ENCODE measurements around the gene CACNA2D1.

Gene CACNA2D1

DNA sequence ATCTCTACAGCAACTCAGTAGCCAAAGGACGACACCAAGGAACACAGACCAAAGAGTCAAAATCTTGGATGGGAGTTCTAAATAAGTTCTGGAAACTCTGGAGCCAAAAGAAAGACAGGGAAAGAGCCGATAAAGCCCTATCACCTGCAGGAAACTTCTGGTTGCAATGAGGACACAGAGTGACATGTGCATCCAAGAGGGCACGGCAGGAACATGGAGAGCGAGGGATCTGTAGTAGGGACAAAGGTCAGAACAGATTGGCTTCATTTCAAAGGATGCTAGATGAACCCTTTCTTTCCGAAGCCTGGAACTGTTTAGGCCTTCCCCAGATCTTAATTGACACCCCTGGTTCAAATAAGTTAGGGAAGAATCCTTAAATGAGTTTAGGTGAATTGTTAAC, 39.5 kb downstream of the CACNA2D1 start:
- Histone ChIP-seq H3K4me1 (no peaks in the 10 kb centered on the region), H3K4me3 (ENCODE audit: low read depth, low read length) (no peak overlapping the region), H3K27ac (no peak overlapping the region), H3K27me3 (ENCODE audit: control insufficient read depth, insufficient read depth, low read length) (no peaks in the 10 kb centered on the region), H3K4me2 (ENCODE audit: low read length) (no peak overlapping the region), H3K36me3 (ENCODE audit: control insufficient read depth, insufficient read depth, low read length) (no peaks in the 10 kb centered on the region), H3K79me2 (no peaks in the 10 kb centered on the region), H2AFZ (no peak overlapping the region), H3K9me3 (ENCODE audit: control insufficient read depth, low read length) (no peaks in the 10 kb centered on the region), H3K9ac (no peak overlapping the region)
- TF ChIP-seq, protein P1, sequence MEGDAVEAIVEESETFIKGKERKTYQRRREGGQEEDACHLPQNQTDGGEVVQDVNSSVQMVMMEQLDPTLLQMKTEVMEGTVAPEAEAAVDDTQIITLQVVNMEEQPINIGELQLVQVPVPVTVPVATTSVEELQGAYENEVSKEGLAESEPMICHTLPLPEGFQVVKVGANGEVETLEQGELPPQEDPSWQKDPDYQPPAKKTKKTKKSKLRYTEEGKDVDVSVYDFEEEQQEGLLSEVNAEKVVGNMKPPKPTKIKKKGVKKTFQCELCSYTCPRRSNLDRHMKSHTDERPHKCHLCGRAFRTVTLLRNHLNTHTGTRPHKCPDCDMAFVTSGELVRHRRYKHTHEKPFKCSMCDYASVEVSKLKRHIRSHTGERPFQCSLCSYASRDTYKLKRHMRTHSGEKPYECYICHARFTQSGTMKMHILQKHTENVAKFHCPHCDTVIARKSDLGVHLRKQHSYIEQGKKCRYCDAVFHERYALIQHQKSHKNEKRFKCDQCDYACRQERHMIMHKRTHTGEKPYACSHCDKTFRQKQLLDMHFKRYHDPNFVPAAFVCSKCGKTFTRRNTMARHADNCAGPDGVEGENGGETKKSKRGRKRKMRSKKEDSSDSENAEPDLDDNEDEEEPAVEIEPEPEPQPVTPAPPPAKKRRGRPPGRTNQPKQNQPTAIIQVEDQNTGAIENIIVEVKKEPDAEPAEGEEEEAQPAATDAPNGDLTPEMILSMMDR (IDR thresholded peaks at IDR 0.05): no peak

DNA sequence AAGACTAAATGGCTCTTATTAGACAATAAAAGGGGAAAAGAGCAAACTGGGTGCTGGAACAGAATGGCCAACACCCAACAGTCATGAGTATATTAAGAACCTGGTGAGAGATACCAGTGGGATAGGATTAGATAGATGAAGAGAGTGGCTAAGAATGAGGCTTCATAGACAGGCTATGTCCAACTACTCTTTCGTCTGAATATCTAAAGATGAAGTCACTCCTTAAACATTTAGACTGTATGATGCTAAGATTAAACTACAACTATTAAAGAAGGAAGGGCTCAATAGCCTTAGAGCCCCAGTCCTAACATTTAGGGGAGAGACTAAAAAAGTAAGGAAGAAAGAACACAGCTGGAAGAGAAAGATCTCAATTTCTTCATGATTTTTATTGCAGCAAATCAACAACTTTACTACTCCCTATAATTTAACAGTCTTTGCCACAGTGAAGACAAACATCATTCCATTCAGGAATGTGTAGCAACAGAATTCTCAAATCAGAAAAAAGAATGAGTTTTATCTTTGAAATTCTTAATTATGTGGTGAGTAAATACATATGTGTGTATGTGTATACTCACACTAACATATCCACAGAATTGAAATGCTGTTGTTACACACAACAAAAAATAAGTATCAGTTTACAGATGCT, 45.6 kb downstream of the CACNA2D1 start:
- Histone ChIP-seq H3K79me2 (no peaks in the 10 kb centered on the region), H3K9ac (no peak overlapping the region), H3K4me1 (no peaks in the 10 kb centered on the region), H2AFZ (no peak overlapping the region), H3K27me3 (ENCODE audit: control insufficient read depth, insufficient read depth, low read length) (no peaks in the 10 kb centered on the region), H3K4me2 (ENCODE audit: low read length) (no peak overlapping the region), H3K36me3 (ENCODE audit: control insufficient read depth, insufficient read depth, low read length) (no peaks in the 10 kb centered on the region), H3K27ac (no peak overlapping the region), H3K9me3 (ENCODE audit: control insufficient read depth, low read length) (no peaks in the 10 kb centered on the region), H3K4me3 (ENCODE audit: low read depth, low read length) (no peak overlapping the region)
- TF ChIP-seq, protein P1 (IDR thresholded peaks at IDR 0.05): no peak

DNA sequence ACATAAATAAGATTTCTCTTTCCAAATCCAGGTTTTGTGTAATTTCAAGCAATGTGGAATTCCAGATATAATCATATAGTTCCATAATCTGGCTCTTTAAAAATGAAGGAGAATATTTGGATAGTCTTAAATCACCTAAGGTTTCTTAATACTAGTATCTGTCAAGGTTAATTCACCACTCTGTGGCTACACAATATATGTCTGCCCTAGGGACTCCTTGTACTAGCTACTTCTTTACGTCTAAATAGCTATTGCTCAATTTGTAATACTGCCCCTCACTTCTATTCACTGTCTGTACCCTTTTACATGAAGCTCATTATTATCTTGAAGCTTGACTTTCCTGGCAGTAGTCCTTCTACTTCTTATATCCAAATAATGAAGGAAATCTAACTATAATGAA, 47.2 kb downstream of the CACNA2D1 start:
- no peak overlapping the region for H2AFZ ChIP-seq

DNA sequence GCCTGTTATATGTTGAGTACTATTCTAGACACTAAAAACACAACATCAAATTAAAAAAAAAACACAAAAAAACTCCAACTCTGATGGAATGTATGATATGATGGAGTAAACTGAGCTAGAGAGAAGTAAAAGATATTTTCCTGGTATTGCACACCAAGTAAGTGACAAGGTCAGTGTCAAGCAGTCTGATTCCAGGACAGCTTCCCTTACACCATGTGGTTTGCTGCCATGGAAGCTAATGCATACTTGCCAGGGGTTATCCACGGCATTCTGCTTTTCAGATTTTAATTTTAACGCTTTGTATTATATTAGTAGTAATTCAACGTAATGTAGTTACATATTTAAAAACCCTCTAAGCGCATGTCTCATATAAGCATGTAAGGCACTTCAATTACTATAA, 48.4 kb downstream of the CACNA2D1 start:
- Histone ChIP-seq H2AFZ (no peak overlapping the region), H3K9me3 (ENCODE audit: control insufficient read depth, low read length) (no peaks in the 10 kb centered on the region), H3K4me2 (ENCODE audit: low read length) (no peak overlapping the region), H3K4me1 (no peaks in the 10 kb centered on the region), H3K36me3 (ENCODE audit: control insufficient read depth, insufficient read depth, low read length) (no peaks in the 10 kb centered on the region), H3K9ac (no peak overlapping the region), H3K79me2 (no peaks in the 10 kb centered on the region), H3K4me3 (ENCODE audit: low read depth, low read length) (no peak overlapping the region), H3K27ac (no peak overlapping the region), H3K27me3 (ENCODE audit: control insufficient read depth, insufficient read depth, low read length) (no peaks in the 10 kb centered on the region)
- TF ChIP-seq, protein P1 (IDR thresholded peaks at IDR 0.05): no peak

More for the DNA sequence above, 47.2 kb downstream of the CACNA2D1 start:
- Histone ChIP-seq H3K27ac (no peak overlapping the region), H3K4me3 (ENCODE audit: low read depth, low read length) (no peak overlapping the region), H3K79me2 (no peaks in the 10 kb centered on the region), H3K9ac (no peak overlapping the region), H3K9me3 (ENCODE audit: control insufficient read depth, low read length) (no peaks in the 10 kb centered on the region), H3K4me1 (no peaks in the 10 kb centered on the region), H3K27me3 (ENCODE audit: control insufficient read depth, insufficient read depth, low read length) (no peaks in the 10 kb centered on the region), H3K4me2 (ENCODE audit: low read length) (no peak overlapping the region), H3K36me3 (ENCODE audit: control insufficient read depth, insufficient read depth, low read length) (no peaks in the 10 kb centered on the region)
- TF ChIP-seq, protein P1 (IDR thresholded peaks at IDR 0.05): no peak

DNA sequence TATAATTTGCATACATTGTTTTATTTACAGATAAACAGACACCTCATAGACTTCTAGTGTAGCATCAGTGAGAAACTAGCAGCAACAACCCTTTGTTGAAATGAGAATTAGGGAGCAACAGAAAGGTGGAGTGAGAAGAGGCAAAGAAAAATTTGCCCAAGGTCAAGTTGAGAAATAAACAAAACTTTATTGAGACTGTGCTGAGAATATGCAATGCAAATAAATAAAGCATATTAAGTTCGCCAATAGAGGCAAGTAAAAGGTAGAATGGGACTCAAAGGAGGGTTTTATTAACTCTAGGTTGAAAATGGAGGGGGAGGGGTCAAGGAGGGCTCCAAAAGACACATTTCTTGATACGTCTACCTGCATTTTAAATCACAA, 49.7 kb downstream of the CACNA2D1 start:
- Histone ChIP-seq H3K4me3 (ENCODE audit: low read depth, low read length) (no peak overlapping the region), H3K9ac (no peak overlapping the region)

More for the DNA sequence above, 49.7 kb downstream of the CACNA2D1 start:
- Histone ChIP-seq H3K9me3 (ENCODE audit: control insufficient read depth, low read length) (no peaks in the 10 kb centered on the region), H3K4me2 (ENCODE audit: low read length) (no peak overlapping the region), H2AFZ (no peak overlapping the region), H3K4me1 (no peaks in the 10 kb centered on the region), H3K36me3 (ENCODE audit: control insufficient read depth, insufficient read depth, low read length) (no peaks in the 10 kb centered on the region), H3K27ac (no peak overlapping the region), H3K27me3 (ENCODE audit: control insufficient read depth, insufficient read depth, low read length) (no peaks in the 10 kb centered on the region), H3K79me2 (no peaks in the 10 kb centered on the region)
- TF ChIP-seq, protein P1 (IDR thresholded peaks at IDR 0.05): no peak

Data from parathyroid adenoma (tissue), 2 donors.